ENCODE data around the gene BIN1.

Gene BIN1

GRCh38 chr2:127154396-127154795 lies 47.4 kb upstream of the BIN1 start:
- Histone ChIP-seq H3K36me3 (ENCODE audit: insufficient read depth, low read length) (no peaks in the 10 kb centered on the region), H2AFZ (ENCODE audit: low read depth, low read length) (no peak overlapping the region), H3K27ac (ENCODE audit: low read length) (no peak overlapping the region), H3K4me3 (ENCODE audit: low read depth in 1 of 2, low read length in 2 of 2) (no peak overlapping the region), H3K9ac (ENCODE audit: low read depth, low read length) (no peak overlapping the region), H3K4me1 (ENCODE audit: insufficient read depth, low read length) (no peaks in the 10 kb centered on the region), H3K27me3 (ENCODE audit: insufficient read depth, low read length, poor library complexity) (peaks cover 4% of the 10 kb centered on the region), H3K9me3 (ENCODE audit: insufficient read depth, low read length, severe bottlenecking) (no peaks in the 10 kb centered on the region), H3K79me2 (ENCODE audit: insufficient read depth, low read length) (no peaks in the 10 kb centered on the region), H3K4me2 (ENCODE audit: insufficient read depth, low read length) (no peak overlapping the region), H4K20me1 (ENCODE audit: insufficient read depth, low read length) (no peaks in the 10 kb centered on the region)
- no peak for ATAC-seq (ENCODE audit: insufficient read depth, low read depth)
- TF ChIP-seq EZH2 (IDR thresholded peaks at IDR 0.05; ENCODE audit: borderline replicate concordance, low read depth, low read length, severe bottlenecking) (no peak), CTCF (IDR thresholded peaks at IDR 0.05; ENCODE audit: borderline replicate concordance, extremely low read depth, low read length, poor library complexity, severe bottlenecking) (no peak)
- DNase-seq, result no peak

- H3K4me3 ChIP-seq (ENCODE audit: low read depth in 1 of 2, low read length in 2 of 2), result no peak overlapping the region
- DNase-seq, result no peak
These were observed 46.8 kb upstream of the BIN1 start for GRCh38 chr2:127153691-127154158.

GRCh38 chr2:127150996-127151395 lies 44.0 kb upstream of the BIN1 start:
- Histone ChIP-seq H3K79me2 (ENCODE audit: insufficient read depth, low read length) (no peaks in the 10 kb centered on the region), H3K4me1 (ENCODE audit: insufficient read depth, low read length) (no peaks in the 10 kb centered on the region), H3K4me2 (ENCODE audit: insufficient read depth, low read length) (no peak overlapping the region), H2AFZ (ENCODE audit: low read depth, low read length) (no peak overlapping the region), H3K9me3 (ENCODE audit: insufficient read depth, low read length, severe bottlenecking) (no peaks in the 10 kb centered on the region), H3K27me3 (ENCODE audit: insufficient read depth, low read length, poor library complexity) (peaks cover 9% of the 10 kb centered on the region), H3K4me3 (ENCODE audit: low read depth in 1 of 2, low read length in 2 of 2) (no peak overlapping the region), H3K27ac (ENCODE audit: low read length) (no peak overlapping the region), H4K20me1 (ENCODE audit: insufficient read depth, low read length) (no peaks in the 10 kb centered on the region), H3K9ac (ENCODE audit: low read depth, low read length) (no peak overlapping the region), H3K36me3 (ENCODE audit: insufficient read depth, low read length) (no peaks in the 10 kb centered on the region)
- ATAC-seq (ENCODE audit: insufficient read depth, low read depth) (no peak), DNase-seq (no peak)
- TF ChIP-seq EZH2 (IDR thresholded peaks at IDR 0.05; ENCODE audit: borderline replicate concordance, low read depth, low read length, severe bottlenecking) (no peak), CTCF (IDR thresholded peaks at IDR 0.05; ENCODE audit: borderline replicate concordance, extremely low read depth, low read length, poor library complexity, severe bottlenecking) (no peak)

More at GRCh38 chr2:127153691-127154158, 46.8 kb upstream of the BIN1 start:
- no peak overlapping the region for H3K27ac ChIP-seq (ENCODE audit: low read length)
- no peaks in the 10 kb centered on the region for H3K9me3 ChIP-seq (ENCODE audit: insufficient read depth, low read length, severe bottlenecking)
- peaks cover 4% of the 10 kb centered on the region for H3K27me3 ChIP-seq (ENCODE audit: insufficient read depth, low read length, poor library complexity)
- no peaks in the 10 kb centered on the region for H3K79me2 ChIP-seq (ENCODE audit: insufficient read depth, low read length)
- H3K9ac ChIP-seq (ENCODE audit: low read depth, low read length), result no peak overlapping the region
- H2AFZ ChIP-seq (ENCODE audit: low read depth, low read length), result no peak overlapping the region
- H3K4me1 ChIP-seq (ENCODE audit: insufficient read depth, low read length), result no peaks in the 10 kb centered on the region
- H3K4me2 ChIP-seq (ENCODE audit: insufficient read depth, low read length), result no peak overlapping the region
- no peaks in the 10 kb centered on the region for H4K20me1 ChIP-seq (ENCODE audit: insufficient read depth, low read length)
- TF ChIP-seq CTCF (IDR thresholded peaks at IDR 0.05; ENCODE audit: borderline replicate concordance, extremely low read depth, low read length, poor library complexity, severe bottlenecking) (no peak), EZH2 (IDR thresholded peaks at IDR 0.05; ENCODE audit: borderline replicate concordance, low read depth, low read length, severe bottlenecking) (no peak)
- ATAC-seq (ENCODE audit: insufficient read depth, low read depth), result no peak
- H3K36me3 ChIP-seq (ENCODE audit: insufficient read depth, low read length), result no peaks in the 10 kb centered on the region

- ATAC-seq (ENCODE audit: insufficient read depth, low read depth) (no peak), DNase-seq (no peak)
- Histone ChIP-seq H3K4me2 (ENCODE audit: insufficient read depth, low read length) (no peak overlapping the region), H3K27me3 (ENCODE audit: insufficient read depth, low read length, poor library complexity) (peaks cover 10% of the 10 kb centered on the region), H3K9ac (ENCODE audit: low read depth, low read length) (no peak overlapping the region), H4K20me1 (ENCODE audit: insufficient read depth, low read length) (no peaks in the 10 kb centered on the region), H3K9me3 (ENCODE audit: insufficient read depth, low read length, severe bottlenecking) (no peaks in the 10 kb centered on the region), H3K4me1 (ENCODE audit: insufficient read depth, low read length) (no peaks in the 10 kb centered on the region), H3K4me3 (ENCODE audit: low read depth in 1 of 2, low read length in 2 of 2) (no peak overlapping the region), H3K79me2 (ENCODE audit: insufficient read depth, low read length) (no peaks in the 10 kb centered on the region), H2AFZ (ENCODE audit: low read depth, low read length) (no peak overlapping the region), H3K36me3 (ENCODE audit: insufficient read depth, low read length) (no peaks in the 10 kb centered on the region), H3K27ac (ENCODE audit: low read length) (no peak overlapping the region)
- TF ChIP-seq CTCF (IDR thresholded peaks at IDR 0.05; ENCODE audit: borderline replicate concordance, extremely low read depth, low read length, poor library complexity, severe bottlenecking) (no peak), EZH2 (IDR thresholded peaks at IDR 0.05; ENCODE audit: borderline replicate concordance, low read depth, low read length, severe bottlenecking) (no peak)
These were observed 42.4 kb upstream of the BIN1 start for GRCh38 chr2:127149384-127149783.

Measured in DND-41 (cell line).